ENCODE results near the gene COPB2.

Gene COPB2

GRCh38 chr3:139326131-139326530 lies 63.3 kb downstream of the COPB2 start:
- H3K4me3 ChIP-seq (replicated peaks; ENCODE audit: low read depth, low read length), result no peak overlapping the region
- H3K27me3 ChIP-seq (replicated peaks; ENCODE audit: control insufficient read depth, insufficient read depth, low read length), result peaks cover 1% of the 10 kb centered on the region
- TF ChIP-seq CTCF (IDR thresholded peaks at IDR 0.05; ENCODE audit: insufficient read depth, low read length, poor library complexity, severe bottlenecking), result no peak
- H3K36me3 ChIP-seq (ENCODE audit: control insufficient read depth, insufficient read depth, low read length), result no peaks in the 10 kb centered on the region
- no peak for DNase-seq (ENCODE audit: extremely low read depth, insufficient read length)

DNA sequence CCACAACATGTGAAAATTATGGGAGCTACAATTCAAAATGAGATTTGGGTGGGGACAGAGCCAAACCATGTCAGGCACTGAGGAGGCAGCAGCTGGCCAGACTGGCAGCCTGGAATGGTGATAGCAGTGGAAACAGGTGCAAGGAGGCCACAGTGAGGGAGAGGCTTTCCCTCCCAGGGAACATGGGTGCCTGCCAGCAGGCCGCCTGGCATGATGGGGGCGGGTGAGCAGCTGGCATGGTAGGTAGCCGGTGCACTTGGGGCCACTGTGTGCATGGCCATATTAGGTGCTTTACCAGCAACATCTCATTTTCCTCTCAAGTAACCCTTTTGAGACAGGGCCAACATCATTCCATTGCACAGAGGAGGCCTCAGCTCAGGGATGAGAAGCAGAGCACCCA lies 63.9 kb downstream of the COPB2 start:
- Histone ChIP-seq H3K27me3 (replicated peaks; ENCODE audit: control insufficient read depth, insufficient read depth, low read length) (peaks cover 1% of the 10 kb centered on the region), H3K36me3 (ENCODE audit: control insufficient read depth, insufficient read depth, low read length) (no peaks in the 10 kb centered on the region), H3K4me3 (replicated peaks; ENCODE audit: low read depth, low read length) (no peak overlapping the region)
- no peak for DNase-seq (ENCODE audit: extremely low read depth, insufficient read length)
- TF ChIP-seq CTCF (IDR thresholded peaks at IDR 0.05; ENCODE audit: insufficient read depth, low read length, poor library complexity, severe bottlenecking), result no peak

GRCh38 chr3:139324456-139324855 lies 65.0 kb downstream of the COPB2 start:
- DNase-seq (ENCODE audit: extremely low read depth, insufficient read length), result no peak
- Histone ChIP-seq H3K36me3 (ENCODE audit: control insufficient read depth, insufficient read depth, low read length) (no peaks in the 10 kb centered on the region), H3K4me3 (replicated peaks; ENCODE audit: low read depth, low read length) (no peak overlapping the region), H3K27me3 (replicated peaks; ENCODE audit: control insufficient read depth, insufficient read depth, low read length) (peaks cover 1% of the 10 kb centered on the region)
- no peak for TF ChIP-seq CTCF (IDR thresholded peaks at IDR 0.05; ENCODE audit: insufficient read depth, low read length, poor library complexity, severe bottlenecking)

- TF ChIP-seq CTCF (IDR thresholded peaks at IDR 0.05; ENCODE audit: insufficient read depth, low read length, poor library complexity, severe bottlenecking), result no peak
- DNase-seq (ENCODE audit: extremely low read depth, insufficient read length), result no peak
- Histone ChIP-seq H3K4me3 (replicated peaks; ENCODE audit: low read depth, low read length) (no peak overlapping the region), H3K36me3 (ENCODE audit: control insufficient read depth, insufficient read depth, low read length) (no peaks in the 10 kb centered on the region), H3K27me3 (replicated peaks; ENCODE audit: control insufficient read depth, insufficient read depth, low read length) (peaks cover 1% of the 10 kb centered on the region)
These were observed 66.3 kb downstream of the COPB2 start for GRCh38 chr3:139323146-139323545.

DNA sequence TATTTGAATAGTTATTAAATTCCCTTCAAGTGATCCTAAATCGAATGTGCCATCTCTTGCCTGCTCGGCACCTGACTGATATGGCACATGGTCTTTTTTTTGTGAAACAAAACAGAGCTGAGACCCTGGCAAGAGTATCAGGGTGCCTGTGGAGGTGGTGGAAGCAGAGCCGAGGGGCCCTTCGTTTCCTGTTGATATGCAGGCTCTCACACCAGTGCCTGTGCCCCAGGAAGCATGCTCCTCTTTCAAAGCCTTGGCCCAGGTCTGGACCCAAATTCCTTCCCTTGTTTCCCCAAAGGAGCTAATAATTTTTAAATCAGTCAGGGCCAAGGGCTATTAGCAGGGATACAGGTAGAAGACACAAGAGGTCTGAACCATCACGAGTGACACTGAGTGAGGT lies 67.1 kb downstream of the COPB2 start:
- Histone ChIP-seq H3K36me3 (ENCODE audit: control insufficient read depth, insufficient read depth, low read length) (no peaks in the 10 kb centered on the region), H3K27me3 (replicated peaks; ENCODE audit: control insufficient read depth, insufficient read depth, low read length) (peaks cover 1% of the 10 kb centered on the region), H3K4me3 (replicated peaks; ENCODE audit: low read depth, low read length) (no peak overlapping the region)
- no peak for DNase-seq (ENCODE audit: extremely low read depth, insufficient read length)
- no peak for TF ChIP-seq CTCF (IDR thresholded peaks at IDR 0.05; ENCODE audit: insufficient read depth, low read length, poor library complexity, severe bottlenecking)
